ENCODE measurements around the gene TCL1B. TPM values are rescaled to one million over a fixed set of nuclear protein-coding genes. Genes with fewer than 3 reads are reported as not detected.
A peak's percentile ranks its signal among the peaks of the same experiment; 100 is the strongest.

Gene TCL1B
- total and polyA plus RNA-seq, 2 of the 8 experiments (the other 6 are each of a cell fraction or from before 2014, with no cell fraction given): 9.6 to 11.5 TPM

- TF ChIP-seq E2F6 (IDR thresholded peaks at IDR 0.05): peak; percentile 37; the same call in 1 of the 2 replicates
Observed at GRCh38 chr14:95685978-95686922, at the start of gene TCL1B (continued).
